ENCODE results near the gene SORCS3. TPM values are rescaled to one million over a fixed set of nuclear protein-coding genes. Genes with fewer than 3 reads are reported as not detected.

Gene SORCS3
- not detected for total RNA-seq

- ATAC-seq (ENCODE audit: insufficient number of reproducible peaks, low FRiP score, low read depth), result no peak
- H3K36me3 ChIP-seq, result no peaks in the 10 kb centered on the region
- H3K9me3 ChIP-seq, result no peaks in the 10 kb centered on the region
- no peak within 1 kb of the TSS for H3K4me3 ChIP-seq
- H3K27ac ChIP-seq, result no peak within 1 kb of the TSS
- no peak for TF ChIP-seq CTCF (IDR thresholded peaks at IDR 0.05)
- DNase-seq (ENCODE audit: low spot score), result no peak
- H3K4me1 ChIP-seq (ENCODE audit: control insufficient read depth in 1 of 2, low read depth in 2 of 2), result peaks cover 0 to 7% of the 10 kb centered on the region in 2 donors
- no peaks in the 10 kb centered on the region for H3K27me3 ChIP-seq (replicated peaks; ENCODE audit: insufficient read depth)
These were observed at the start of gene SORCS3 for GRCh38 chr10:104641187-104641936. TSS of gene SORCS3 (plus strand) at chr10:104641290.

DNA sequence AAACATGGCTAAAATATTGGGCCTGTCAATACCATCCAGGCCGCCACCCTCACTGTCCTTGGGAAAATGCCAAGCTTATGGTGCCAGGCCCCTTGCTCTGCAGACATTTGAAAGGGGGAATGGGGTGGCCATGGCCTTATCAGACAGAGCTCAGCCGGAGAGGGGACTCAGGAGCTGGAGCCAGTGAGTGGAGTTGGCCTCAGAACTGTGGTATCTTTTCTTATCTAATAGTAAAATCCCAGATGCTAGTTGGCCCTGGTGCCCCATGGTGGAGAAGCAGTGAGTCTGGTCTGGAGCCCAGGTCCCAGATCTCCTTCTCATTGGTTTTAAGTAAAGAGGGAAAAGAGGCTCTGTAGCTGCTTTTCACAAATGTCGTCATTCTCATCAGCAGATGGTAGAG is 49.6 kb upstream of the SORCS3 start:
- DNase-seq (ENCODE audit: low spot score), result no peak
- ATAC-seq (ENCODE audit: insufficient number of reproducible peaks, low FRiP score, low read depth), result no peak
- Histone ChIP-seq H3K27ac (no peak overlapping the region), H3K4me1 (ENCODE audit: control insufficient read depth in 1 of 2, low read depth in 2 of 2) (no peaks in the 10 kb centered on the region), H3K27me3 (replicated peaks; ENCODE audit: insufficient read depth) (no peaks in the 10 kb centered on the region), H3K9me3 (no peaks in the 10 kb centered on the region), H3K4me3 (no peak overlapping the region), H3K36me3 (no peaks in the 10 kb centered on the region)
- no peak for TF ChIP-seq CTCF (IDR thresholded peaks at IDR 0.05)

DNA sequence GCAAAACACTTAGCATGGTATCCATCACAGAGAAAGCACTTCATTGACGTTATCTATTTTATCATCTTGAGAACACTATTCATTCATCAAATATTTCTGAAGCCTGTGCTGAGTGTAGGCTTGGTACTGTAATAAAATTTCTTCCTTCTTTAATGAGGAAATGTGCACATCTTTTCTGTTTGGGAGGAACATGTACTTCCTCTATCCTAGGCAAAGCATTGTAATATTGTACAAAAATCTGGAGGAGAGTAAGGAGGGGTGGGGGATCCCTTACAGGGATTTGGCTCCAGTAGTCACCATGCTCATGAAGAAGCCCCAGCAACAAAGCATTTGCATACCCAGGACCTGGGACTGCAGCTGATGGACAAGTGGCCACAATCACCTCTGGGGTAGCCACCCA is 39.9 kb upstream of the SORCS3 start:
- no peak for ATAC-seq (ENCODE audit: insufficient number of reproducible peaks, low FRiP score, low read depth)

GRCh38 chr10:104608091-104608828 is 32.8 kb upstream of the SORCS3 start:
- no peak overlapping the region for H3K27ac ChIP-seq
- no peaks in the 10 kb centered on the region for H3K27me3 ChIP-seq (replicated peaks; ENCODE audit: insufficient read depth)
- ATAC-seq (ENCODE audit: insufficient number of reproducible peaks, low FRiP score, low read depth) (no peak), DNase-seq (ENCODE audit: low spot score) (no peak)
- no peaks in the 10 kb centered on the region for H3K9me3 ChIP-seq
- no peaks in the 10 kb centered on the region for H3K4me1 ChIP-seq (ENCODE audit: control insufficient read depth in 1 of 2, low read depth in 2 of 2)
- H3K4me3 ChIP-seq, result no peak overlapping the region
- H3K36me3 ChIP-seq, result no peaks in the 10 kb centered on the region
- no peak for TF ChIP-seq CTCF (IDR thresholded peaks at IDR 0.05)

More for the DNA sequence above, 39.9 kb upstream of the SORCS3 start:
- no peak for DNase-seq (ENCODE audit: low spot score)
- Histone ChIP-seq H3K4me1 (ENCODE audit: control insufficient read depth in 1 of 2, low read depth in 2 of 2) (no peaks in the 10 kb centered on the region), H3K27me3 (replicated peaks; ENCODE audit: insufficient read depth) (no peaks in the 10 kb centered on the region), H3K4me3 (no peak overlapping the region), H3K36me3 (no peaks in the 10 kb centered on the region), H3K27ac (no peak overlapping the region), H3K9me3 (no peaks in the 10 kb centered on the region)
- TF ChIP-seq CTCF (IDR thresholded peaks at IDR 0.05), result no peak

DNA sequence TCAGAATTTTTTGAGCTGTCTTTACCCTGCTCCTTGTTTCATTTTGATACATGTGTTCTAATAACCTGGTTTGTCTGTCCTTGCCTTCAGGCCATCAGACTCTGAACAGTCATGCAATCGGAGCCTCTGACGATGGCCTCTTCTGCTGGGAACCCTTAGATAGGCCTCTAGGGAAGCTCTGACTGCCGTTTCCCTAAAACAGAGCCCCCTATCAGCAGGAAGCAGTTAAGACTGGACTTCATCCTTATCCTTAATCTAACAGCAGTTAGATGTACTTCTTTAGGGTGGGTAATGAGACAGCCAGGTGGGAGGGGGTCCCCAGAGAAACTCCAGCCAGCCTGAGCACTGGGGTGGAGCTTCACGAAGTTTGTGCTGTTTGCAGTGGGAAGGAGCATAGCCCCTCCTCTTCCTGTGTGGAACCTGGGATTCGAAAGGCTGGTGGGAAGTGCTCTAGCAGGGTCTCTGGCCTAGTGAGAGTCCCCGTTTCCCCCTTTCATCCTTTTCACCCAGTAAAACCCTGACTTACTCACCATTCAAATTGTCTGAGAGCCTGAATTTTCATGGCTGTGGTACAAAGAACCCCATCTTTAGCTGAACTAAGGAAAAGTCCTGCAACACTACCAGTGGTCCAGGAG is 28.4 kb upstream of the SORCS3 start:
- no peak overlapping the region for H3K4me3 ChIP-seq
- no peaks in the 10 kb centered on the region for H3K4me1 ChIP-seq (ENCODE audit: control insufficient read depth in 1 of 2, low read depth in 2 of 2)
- no peaks in the 10 kb centered on the region for H3K9me3 ChIP-seq
- H3K27me3 ChIP-seq (replicated peaks; ENCODE audit: insufficient read depth), result no peaks in the 10 kb centered on the region
- DNase-seq (ENCODE audit: low spot score) (no peak), ATAC-seq (ENCODE audit: insufficient number of reproducible peaks, low FRiP score, low read depth) (no peak)
- no peaks in the 10 kb centered on the region for H3K36me3 ChIP-seq
- H3K27ac ChIP-seq, result no peak overlapping the region
- TF ChIP-seq CTCF (IDR thresholded peaks at IDR 0.05), result no peak

Measured in thoracic aorta (tissue), 2 donors.